Measurements from ENCODE around the gene PRDM12.

PRDM12 gene

GRCh38 chr9:130627051-130627450, 37.3 kb upstream of the PRDM12 start:
- peaks cover 36% of the 10 kb centered on the region for H3K36me3 ChIP-seq (ENCODE audit: control insufficient read depth, insufficient read depth, low read length)
- TF ChIP-seq, protein P1, sequence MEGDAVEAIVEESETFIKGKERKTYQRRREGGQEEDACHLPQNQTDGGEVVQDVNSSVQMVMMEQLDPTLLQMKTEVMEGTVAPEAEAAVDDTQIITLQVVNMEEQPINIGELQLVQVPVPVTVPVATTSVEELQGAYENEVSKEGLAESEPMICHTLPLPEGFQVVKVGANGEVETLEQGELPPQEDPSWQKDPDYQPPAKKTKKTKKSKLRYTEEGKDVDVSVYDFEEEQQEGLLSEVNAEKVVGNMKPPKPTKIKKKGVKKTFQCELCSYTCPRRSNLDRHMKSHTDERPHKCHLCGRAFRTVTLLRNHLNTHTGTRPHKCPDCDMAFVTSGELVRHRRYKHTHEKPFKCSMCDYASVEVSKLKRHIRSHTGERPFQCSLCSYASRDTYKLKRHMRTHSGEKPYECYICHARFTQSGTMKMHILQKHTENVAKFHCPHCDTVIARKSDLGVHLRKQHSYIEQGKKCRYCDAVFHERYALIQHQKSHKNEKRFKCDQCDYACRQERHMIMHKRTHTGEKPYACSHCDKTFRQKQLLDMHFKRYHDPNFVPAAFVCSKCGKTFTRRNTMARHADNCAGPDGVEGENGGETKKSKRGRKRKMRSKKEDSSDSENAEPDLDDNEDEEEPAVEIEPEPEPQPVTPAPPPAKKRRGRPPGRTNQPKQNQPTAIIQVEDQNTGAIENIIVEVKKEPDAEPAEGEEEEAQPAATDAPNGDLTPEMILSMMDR (IDR thresholded peaks at IDR 0.05; ENCODE audit: insufficient read depth, low read length, poor library complexity, severe bottlenecking) = no peak
- no peak overlapping the region for H3K4me3 ChIP-seq (replicated peaks; ENCODE audit: low read depth, low read length)
- no peak for DNase-seq (ENCODE audit: extremely low read depth, insufficient read length)
- H3K27me3 ChIP-seq (replicated peaks; ENCODE audit: control insufficient read depth, insufficient read depth, low read length) = no peaks in the 10 kb centered on the region

- H3K4me3 ChIP-seq (replicated peaks; ENCODE audit: low read depth, low read length) = no peak overlapping the region
- no peak for DNase-seq (ENCODE audit: extremely low read depth, insufficient read length)
- TF ChIP-seq, protein P1 (IDR thresholded peaks at IDR 0.05; ENCODE audit: insufficient read depth, low read length, poor library complexity, severe bottlenecking) = no peak
- no peaks in the 10 kb centered on the region for H3K27me3 ChIP-seq (replicated peaks; ENCODE audit: control insufficient read depth, insufficient read depth, low read length)
- H3K36me3 ChIP-seq (ENCODE audit: control insufficient read depth, insufficient read depth, low read length) = peaks cover 43% of the 10 kb centered on the region
Observed at GRCh38 chr9:130627896-130628792, 36.2 kb upstream of the PRDM12 start.

- Histone ChIP-seq H3K36me3 (ENCODE audit: control insufficient read depth, insufficient read depth, low read length) (peaks cover 42% of the 10 kb centered on the region), H3K4me3 (replicated peaks; ENCODE audit: low read depth, low read length) (no peak overlapping the region), H3K27me3 (replicated peaks; ENCODE audit: control insufficient read depth, insufficient read depth, low read length) (no peaks in the 10 kb centered on the region)
- DNase-seq (ENCODE audit: extremely low read depth, insufficient read length) = no peak
- TF ChIP-seq, protein P1 (IDR thresholded peaks at IDR 0.05; ENCODE audit: insufficient read depth, low read length, poor library complexity, severe bottlenecking) = no peak
Observed at GRCh38 chr9:130629443-130630070, 34.8 kb upstream of the PRDM12 start.

DNA sequence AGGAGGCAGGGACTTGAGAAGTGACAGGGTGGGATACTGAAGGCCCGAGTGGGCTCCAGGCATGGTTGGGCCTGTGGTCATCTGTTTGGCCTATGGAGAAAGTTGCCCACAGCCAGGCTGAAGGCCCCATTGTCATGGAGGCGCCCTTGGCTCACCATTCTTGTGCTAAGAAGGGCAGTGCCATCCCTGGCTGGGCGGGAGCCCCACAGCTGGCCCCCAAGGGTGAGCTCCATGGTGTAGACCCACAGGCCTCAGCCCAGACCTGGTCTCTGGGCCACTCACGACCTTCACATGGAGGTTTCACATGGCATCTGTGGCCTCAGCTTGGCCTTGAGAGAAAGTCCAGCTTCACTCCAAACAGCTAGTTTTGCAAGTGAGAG, 34.3 kb upstream of the PRDM12 start:
- DNase-seq (ENCODE audit: extremely low read depth, insufficient read length) = no peak
- no peaks in the 10 kb centered on the region for H3K27me3 ChIP-seq (replicated peaks; ENCODE audit: control insufficient read depth, insufficient read depth, low read length)
- peaks cover 42% of the 10 kb centered on the region for H3K36me3 ChIP-seq (ENCODE audit: control insufficient read depth, insufficient read depth, low read length)
- TF ChIP-seq, protein P1 (IDR thresholded peaks at IDR 0.05; ENCODE audit: insufficient read depth, low read length, poor library complexity, severe bottlenecking) = no peak
- H3K4me3 ChIP-seq (replicated peaks; ENCODE audit: low read depth, low read length) = no peak overlapping the region

GRCh38 chr9:130630506-130631330, 33.7 kb upstream of the PRDM12 start:
- Histone ChIP-seq H3K4me3 (replicated peaks; ENCODE audit: low read depth, low read length) (no peak overlapping the region), H3K27me3 (replicated peaks; ENCODE audit: control insufficient read depth, insufficient read depth, low read length) (no peaks in the 10 kb centered on the region), H3K36me3 (ENCODE audit: control insufficient read depth, insufficient read depth, low read length) (peaks cover 40% of the 10 kb centered on the region)
- TF ChIP-seq, protein P1 (IDR thresholded peaks at IDR 0.05; ENCODE audit: insufficient read depth, low read length, poor library complexity, severe bottlenecking) = no peak
- no peak for DNase-seq (ENCODE audit: extremely low read depth, insufficient read length)

Measured in GM06990 (cell line).